Inflammatory macrophage (primary cell): ENCODE measurements around the gene ZEB1.
A peak's percentile ranks its signal among the peaks of the same experiment; 100 is the strongest.

Source experiments
- DNase-seq, 2 donors: peaks; one replicate each; pipeline ENCODE4 v3.0.0-alpha.2; 2020 to 2022
- total RNA-seq, 18 experiments: gene quantifications; one replicate each; lab custom pipeline; 2026; ENCODE audit warnings: mixed read lengths in 6 of 18, inconsistent platforms in 2 of 18; lab: John Stamatoyannopoulos, UW

ZEB1 gene
- 0.12 to 2.5 (median 0.31) reads per million in 18 experiments for total RNA-seq

DNA sequence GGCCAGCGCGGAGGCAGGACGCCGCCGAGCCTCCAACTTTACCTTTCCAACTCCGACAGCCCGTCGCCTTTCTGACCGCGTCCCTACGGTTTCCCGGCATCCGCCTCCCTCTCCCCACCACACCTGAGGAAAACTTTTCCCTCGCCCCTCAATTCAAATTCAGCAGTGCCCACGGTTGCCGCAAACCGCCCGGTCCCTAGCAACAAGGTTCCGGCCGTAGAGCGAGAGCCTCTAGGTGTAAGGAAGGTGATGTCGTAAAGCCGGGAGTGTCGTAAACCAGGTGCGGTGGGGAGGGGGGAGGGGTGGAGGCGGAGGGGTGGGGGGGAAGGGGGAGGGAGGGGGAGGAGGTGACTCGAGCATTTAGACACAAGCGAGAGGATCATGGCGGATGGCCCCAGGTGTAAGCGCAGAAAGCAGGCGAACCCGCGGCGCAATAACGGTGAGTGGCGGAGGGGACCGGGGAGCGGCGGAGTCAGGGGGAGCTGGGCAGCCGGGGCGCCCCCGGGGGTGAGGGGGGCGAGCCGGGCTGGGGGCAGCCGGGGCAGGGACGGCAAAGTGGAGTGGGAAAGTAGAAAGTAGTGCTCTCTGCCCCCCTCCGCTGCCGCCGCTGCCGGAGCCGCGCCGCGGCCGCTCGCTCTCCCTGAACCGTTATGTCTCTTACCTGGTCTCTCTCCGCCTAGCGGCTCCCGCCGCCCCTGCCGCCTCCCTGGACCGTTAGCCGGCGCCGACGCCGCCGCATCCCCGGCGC lies at the start of gene ZEB1:
TSS of gene ZEB1 (plus strand) at position 363 of the 748 bp plus-strand sequence. CDS start at position 382, 19 bp downstream.
- DNase-seq = peak in 1 of 2 donors; percentile 2

DNA sequence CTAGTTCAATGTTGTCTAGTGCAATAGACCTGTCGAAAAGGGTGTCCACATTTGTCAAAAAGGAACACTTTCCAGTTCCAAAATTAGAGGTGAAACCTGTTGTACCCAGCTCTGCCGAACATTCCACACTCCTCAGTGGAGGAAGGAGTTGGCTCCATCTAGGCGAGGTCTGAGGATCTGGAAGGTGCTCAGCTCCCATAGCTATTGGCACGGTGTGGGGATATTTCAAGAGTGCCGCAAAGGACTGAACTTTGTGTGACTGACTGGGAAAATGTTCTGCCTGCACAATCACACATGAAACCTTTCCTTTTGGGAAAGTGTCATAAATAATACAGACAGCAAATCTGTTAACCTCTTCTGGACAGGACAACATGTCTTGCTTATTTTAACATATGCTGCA lies 48.1 kb upstream of the ZEB1 start:
- DNase-seq = no peak

DNA sequence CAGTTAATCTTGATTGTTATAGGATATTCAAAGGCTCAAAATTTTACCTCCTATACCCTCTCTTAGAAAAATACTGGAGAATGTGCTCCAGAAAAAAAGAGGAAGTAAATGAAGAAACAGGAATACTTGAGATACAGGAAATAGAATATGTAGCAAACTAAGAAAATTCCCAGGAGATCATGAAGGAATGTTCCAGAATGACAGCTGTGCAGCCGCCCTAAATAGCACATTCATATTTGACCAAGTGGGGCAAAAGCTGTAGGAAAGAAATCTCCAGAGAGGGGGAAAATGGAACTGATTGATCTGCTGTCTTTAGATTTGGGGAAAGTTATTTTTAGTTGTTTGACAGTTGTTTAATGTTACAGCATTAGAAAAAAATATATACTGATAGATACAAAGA lies 46.2 kb upstream of the ZEB1 start:
- DNase-seq = no peak

DNA sequence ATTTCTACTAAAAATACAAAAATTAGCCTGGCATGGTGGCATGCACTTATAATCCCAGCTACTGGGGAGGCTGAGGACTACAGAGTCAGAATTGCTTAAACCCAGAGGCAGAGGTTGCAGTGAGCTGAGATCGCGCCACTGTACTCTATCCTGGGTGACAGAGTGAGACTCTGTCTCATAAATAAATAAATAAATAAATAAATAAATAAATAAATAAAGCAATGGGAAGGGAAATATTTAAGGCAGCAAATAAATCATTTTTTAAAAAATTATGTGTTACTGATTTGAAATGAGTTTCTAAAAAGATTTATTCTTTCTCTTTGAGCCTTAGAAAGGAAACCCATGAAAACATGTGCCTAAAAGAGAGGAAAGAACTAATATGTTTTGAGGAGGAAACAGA lies 45.2 kb upstream of the ZEB1 start:
- DNase-seq = no peak

GRCh38 chr10:31274310-31274709 lies 44.7 kb upstream of the ZEB1 start:
- DNase-seq = no peak

DNA sequence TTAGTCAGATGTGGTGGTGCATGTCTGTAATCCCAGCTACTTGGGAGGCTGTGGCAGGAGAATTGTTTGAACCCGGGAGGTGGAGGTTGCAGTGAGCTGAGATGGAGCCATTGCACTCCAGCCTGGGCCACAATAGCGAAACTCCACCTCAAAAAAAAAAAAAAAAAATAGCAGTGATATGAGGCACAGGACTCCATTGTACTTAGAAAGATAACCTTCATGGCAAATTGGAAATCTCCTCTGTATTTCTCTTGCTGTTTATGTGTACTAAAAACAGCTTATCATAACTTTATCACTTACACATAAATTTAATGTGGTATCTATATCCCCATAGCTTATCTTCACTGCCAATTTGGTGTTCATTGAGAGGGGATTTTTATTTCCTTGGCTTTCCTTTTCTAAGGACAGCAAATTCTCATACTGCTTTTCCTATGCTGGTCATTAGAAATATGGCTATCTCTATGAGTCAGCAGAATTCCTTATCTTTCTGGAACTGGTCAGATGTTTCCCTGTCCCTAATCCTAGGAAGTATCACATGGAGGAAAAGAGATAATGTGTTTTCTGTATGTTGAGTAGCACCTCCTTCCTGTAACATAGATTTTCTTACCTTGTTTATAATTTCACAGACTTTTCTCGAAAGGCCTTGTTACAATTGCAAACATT lies 40.6 kb upstream of the ZEB1 start:
- no peak for DNase-seq

- DNase-seq = no peak
Measured at GRCh38 chr10:31280972-31281371, 38.0 kb upstream of the ZEB1 start.

DNA sequence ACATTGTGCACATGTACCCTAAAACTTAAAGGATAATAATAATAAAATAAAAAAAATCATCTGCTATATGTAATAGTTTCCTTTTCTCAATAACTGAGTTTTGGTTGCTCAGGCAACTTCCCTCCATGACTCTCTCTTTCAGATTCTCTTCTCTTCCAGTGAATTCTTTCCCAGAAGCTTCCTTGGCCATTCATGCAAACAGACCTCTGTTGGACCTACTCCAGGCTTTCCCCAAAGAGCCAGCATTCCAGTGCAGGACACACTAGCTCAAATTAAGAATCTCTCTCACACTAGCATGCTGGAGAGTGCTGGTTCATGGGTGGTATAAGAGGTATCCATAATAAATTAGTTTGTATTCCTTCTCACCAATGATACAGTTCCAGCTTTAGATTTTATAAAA lies 31.0 kb upstream of the ZEB1 start:
- no peak for DNase-seq

DNA sequence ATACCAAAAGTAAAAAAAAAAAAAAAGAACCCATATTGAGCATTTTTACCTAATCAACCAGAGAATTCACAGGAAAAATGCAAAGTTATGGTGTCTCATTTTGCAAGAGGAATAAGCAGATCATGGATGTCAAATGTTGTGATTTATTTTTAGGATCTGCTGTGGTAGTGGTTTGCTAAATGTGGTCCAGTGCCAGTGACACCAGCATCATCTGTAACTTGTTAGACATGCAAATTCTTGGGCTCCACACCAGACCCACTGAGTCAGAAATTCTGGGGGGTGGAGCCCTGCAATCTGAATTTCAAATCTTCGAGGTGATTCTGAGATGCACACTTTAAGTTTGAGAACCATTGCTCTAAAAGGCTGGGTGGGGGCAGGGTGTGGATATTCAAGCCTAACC lies 30.1 kb upstream of the ZEB1 start:
- DNase-seq = no peak

DNA sequence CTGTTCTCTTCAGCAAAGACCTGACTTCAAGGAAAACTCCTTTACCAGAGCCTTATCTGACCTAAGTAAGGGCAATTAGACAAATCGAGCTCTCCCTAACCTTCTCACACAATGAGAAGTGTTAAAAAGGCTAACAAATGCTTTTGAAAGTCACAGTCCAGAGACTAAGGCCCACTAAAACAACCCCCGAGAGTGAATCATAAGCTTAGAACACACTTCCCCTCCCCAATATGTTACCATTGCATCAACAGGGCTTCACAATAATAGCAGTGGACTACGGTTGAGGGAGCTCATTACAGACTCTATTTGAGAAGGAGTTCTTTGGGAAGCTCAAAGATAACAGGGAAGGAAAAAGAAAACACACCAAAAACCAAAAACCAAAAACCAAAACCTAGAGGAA lies 28.6 kb upstream of the ZEB1 start:
- no peak for DNase-seq

- DNase-seq = no peak
Measured at GRCh38 chr10:31291123-31291522, 27.9 kb upstream of the ZEB1 start.

DNA sequence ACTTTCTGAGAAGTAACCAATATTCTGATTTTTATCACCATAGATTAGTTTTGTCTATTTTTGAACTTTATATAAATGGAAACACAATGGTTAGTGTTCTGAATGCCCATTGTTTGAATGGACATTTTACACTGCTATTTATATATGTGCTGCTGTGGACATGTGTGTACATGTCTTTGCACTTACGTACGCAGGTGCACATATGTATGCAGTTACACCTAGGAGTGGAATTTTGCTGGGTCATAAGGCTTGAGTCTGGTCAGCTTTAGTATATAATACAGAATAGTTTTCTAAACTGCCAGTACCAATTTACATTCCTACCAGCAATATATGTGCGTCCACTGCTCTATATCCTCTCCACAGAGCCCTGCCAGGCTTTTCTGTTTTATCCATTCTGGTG lies 24.5 kb upstream of the ZEB1 start:
- DNase-seq = no peak

DNA sequence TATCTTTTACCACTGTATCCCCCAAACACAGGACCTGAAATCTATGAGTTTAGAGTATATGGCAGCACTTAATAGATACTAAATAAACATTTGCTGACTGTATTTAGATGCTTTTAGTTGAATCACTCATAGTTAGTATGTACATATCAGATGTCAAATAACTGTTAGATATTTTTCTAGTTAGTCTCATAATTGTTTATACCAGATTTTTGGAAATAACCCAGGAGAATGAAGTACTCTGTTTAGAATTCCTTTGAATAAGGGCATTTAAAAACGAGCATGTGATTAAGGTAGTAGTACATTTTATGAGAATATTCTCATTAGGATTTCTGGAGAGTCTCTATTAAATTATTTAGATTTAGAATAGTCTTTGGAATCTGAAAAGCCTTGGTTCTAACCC lies 22.3 kb upstream of the ZEB1 start:
- DNase-seq = no peak

- DNase-seq = no peak
Measured at GRCh38 chr10:31299119-31299518, 19.9 kb upstream of the ZEB1 start.

DNA sequence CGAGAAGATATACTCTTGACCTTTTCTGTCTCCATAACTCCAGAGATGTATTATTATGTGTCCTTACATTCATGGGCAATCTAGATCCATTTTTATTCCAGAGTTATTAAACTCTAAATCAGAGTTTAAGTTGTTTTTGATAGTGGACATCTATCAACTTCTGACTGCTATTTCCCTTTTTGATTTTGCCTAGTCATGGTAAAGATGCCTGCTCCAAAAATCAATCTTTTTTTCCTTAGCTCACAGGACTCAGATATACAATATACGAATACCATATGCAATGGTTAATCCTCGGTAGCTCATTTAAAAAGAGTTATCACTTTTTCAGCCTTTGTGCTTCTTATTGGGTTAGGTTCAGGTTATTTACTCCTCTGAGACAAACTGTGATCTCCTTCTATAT lies 15.8 kb upstream of the ZEB1 start:
- no peak for DNase-seq

DNA sequence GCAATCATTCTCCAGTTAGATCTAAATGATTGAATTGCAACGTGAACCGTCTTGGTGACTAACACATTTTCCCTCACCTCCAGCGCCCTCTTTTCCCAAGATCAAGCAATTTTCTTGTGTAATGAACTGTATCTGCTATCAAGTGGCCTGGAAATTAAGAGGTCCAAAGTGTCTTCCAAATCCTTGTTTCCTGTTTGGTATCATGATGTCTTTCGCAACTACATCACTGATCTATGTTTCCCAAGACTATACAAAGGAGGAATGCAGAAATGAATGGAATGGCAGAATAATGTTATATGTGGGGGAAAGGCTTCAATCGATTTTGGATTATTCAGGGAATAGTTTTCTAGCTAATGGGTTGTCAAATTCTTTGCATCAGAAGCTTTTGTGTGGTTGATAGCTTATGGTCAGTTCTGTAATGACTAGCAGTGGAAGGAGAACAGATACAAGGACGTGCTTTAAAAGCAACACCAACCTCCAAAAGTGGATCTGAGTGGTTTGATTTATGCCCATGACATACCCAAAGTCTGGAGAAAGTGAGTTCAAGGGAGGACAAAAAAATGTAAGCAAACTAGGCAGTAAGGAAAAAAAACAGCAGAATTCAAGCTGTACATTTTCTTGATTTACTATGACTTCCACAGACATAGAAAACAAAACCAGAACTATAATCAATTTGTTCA lies 14.6 kb upstream of the ZEB1 start:
- DNase-seq = no peak

DNA sequence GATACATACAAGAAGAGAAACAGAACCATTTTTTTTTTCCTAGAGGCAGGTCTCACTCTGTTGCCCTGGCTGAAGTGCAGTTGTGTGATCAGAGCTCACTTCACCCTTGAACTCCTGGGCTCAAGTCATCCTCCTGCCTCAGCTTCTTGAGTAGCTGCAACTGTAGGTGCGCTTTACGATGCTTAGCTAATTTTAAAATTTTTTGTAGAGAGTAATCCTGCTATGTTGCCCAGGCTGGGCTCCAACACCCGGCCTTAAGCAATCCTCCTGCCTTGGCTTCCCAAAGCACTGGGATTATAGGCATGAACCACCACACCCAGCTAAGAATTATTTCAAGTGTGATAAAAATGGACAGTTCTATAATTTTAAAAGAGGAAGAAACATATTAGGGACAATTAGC lies 5.6 kb upstream of the ZEB1 start:
- DNase-seq = no peak

GRCh38 chr10:31314256-31315150 lies 4.5 kb upstream of the ZEB1 start:
- DNase-seq = no peak

DNA sequence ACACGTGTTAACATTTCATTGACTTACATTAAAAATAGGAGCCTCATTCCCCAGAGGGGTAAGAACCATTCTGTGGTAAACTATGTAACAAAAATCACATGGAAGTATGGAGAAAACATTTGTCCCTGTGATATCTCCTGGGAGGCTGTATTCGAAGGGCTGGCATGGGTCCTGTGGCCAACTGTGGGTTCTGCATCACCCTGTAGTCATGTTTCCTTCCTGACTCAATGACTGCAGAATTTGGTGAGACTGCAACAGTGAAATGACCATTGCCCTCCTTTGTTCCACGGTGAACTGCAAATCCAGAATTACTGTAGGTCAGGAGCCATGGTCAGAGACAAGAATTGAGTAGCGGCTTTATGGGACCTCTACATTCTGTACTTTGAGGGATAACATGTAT lies 3.6 kb upstream of the ZEB1 start:
- no peak for DNase-seq

GRCh38 chr10:31317171-31317570 lies 1.8 kb upstream of the ZEB1 start:
- DNase-seq = no peak

- no peak for DNase-seq
Measured at GRCh38 chr10:31317652-31318381, 1.2 kb upstream of the ZEB1 start.

- DNase-seq = peak; percentile 60 to 77
Measured at GRCh38 chr10:31318382-31318853, 598 bp upstream of the ZEB1 start.
